ENCODE measurements around the gene IFIH1.

The IFIH1 gene

DNA sequence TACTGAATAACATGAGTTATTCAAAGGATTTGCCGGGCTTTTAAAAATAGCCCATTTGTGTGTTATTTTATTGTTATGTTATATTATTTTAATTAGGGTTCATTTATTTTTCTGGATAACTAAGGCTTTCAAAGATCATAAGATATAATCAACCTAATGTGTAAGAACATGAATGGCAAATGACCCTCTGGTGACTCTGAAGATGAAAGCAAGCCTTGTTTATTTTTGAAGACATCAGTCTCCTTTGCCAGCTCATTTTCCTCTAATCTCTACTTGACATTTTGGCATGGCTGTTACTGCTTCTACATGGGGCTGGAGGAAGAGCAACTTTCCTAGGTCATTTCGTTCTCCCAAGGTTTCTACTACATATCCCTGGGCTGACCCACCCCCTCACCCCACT, 85.8 kb downstream of the IFIH1 start:
- TF ChIP-seq, protein P1, sequence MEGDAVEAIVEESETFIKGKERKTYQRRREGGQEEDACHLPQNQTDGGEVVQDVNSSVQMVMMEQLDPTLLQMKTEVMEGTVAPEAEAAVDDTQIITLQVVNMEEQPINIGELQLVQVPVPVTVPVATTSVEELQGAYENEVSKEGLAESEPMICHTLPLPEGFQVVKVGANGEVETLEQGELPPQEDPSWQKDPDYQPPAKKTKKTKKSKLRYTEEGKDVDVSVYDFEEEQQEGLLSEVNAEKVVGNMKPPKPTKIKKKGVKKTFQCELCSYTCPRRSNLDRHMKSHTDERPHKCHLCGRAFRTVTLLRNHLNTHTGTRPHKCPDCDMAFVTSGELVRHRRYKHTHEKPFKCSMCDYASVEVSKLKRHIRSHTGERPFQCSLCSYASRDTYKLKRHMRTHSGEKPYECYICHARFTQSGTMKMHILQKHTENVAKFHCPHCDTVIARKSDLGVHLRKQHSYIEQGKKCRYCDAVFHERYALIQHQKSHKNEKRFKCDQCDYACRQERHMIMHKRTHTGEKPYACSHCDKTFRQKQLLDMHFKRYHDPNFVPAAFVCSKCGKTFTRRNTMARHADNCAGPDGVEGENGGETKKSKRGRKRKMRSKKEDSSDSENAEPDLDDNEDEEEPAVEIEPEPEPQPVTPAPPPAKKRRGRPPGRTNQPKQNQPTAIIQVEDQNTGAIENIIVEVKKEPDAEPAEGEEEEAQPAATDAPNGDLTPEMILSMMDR (IDR thresholded peaks at IDR 0.05; ENCODE audit: low read depth, low read length) = no peak
- DNase-seq (ENCODE audit: extremely low read depth, low read depth) = no peak

DNA sequence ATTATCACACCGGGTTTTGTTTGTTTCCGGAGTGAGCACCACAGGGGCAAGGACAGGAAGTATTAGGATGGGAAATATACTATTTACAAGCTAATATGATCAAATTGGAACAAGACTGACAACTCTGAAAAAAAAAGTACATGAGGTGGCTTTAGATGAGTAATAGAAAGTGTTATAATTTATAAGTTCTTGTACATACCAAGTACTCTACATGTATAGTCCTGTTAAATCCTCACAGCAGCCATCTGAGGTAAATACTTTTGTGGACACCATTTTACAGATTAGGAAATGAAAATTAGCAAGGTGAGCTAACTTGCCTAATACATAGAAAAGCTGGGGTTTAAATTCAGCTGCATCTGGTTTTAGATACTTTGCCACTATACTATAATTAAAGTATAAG, 86.5 kb downstream of the IFIH1 start:
- TF ChIP-seq, protein P1 (IDR thresholded peaks at IDR 0.05; ENCODE audit: low read depth, low read length) = no peak
- no peak for DNase-seq (ENCODE audit: extremely low read depth, low read depth)

DNA sequence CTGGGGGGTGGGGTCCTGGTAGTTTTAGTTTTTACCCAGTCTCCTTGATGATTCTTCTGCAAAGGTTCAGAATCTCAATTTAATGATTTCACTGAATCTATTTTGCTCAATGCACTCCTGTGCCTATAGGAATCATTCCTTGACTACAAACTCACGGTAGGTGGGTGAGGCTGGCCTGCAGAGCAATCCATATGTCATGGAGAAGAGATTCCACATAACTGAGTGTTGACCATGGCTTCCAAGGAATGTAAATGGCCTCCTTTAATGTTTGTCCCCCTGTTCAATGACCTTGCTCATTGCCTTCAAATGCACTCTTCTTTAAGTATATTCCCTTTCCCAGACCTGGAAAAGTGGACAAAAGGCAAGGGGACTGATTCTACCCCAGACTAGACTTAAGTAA, 87.7 kb downstream of the IFIH1 start:
- DNase-seq (ENCODE audit: extremely low read depth, low read depth) = no peak
- TF ChIP-seq, protein P1 (IDR thresholded peaks at IDR 0.05; ENCODE audit: low read depth, low read length) = no peak

DNA sequence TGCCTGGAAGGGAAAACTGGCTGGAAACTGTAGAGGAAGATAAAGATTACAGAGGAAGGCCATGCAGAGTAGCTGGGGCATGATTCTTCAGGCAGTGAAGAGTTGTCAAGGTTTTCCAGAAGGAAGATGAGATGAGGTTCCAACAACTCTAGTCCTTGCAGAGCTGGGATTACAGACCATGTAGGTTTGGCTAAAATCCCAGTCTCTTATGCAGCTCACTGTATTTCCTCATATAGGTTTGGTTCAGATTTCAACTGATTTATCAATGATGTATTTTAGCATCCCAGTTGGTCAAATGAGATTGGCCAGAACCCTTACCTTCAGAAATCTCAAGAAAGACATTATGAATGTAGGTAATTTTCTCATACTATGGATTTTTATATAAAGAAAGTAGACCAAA, 91.6 kb downstream of the IFIH1 start:
- TF ChIP-seq, protein P1 (IDR thresholded peaks at IDR 0.05; ENCODE audit: low read depth, low read length) = no peak
- no peak for DNase-seq (ENCODE audit: extremely low read depth, low read depth)

DNA sequence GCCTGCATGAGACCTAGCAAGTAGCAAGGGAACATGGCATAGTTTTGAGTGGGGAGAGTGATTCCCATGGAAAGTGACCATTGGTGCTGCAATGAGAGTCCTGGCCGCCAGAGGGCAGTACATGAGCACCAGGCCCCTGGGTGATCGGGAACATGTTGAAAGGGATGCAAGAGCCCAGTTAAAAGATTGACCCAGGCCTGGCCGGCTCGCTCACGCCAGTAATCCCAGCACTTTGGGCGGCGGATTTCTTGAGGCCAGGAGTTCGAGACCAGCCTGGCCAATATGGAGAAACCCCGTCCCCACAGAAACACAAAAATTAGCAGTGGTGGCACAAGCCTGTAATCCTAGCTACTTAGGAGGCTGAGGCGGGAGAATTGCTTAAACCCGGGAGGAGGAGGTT, 97.4 kb downstream of the IFIH1 start:
- DNase-seq (ENCODE audit: extremely low read depth, low read depth) = no peak
- TF ChIP-seq, protein P1 (IDR thresholded peaks at IDR 0.05; ENCODE audit: low read depth, low read length) = peak; percentile 62

DNA sequence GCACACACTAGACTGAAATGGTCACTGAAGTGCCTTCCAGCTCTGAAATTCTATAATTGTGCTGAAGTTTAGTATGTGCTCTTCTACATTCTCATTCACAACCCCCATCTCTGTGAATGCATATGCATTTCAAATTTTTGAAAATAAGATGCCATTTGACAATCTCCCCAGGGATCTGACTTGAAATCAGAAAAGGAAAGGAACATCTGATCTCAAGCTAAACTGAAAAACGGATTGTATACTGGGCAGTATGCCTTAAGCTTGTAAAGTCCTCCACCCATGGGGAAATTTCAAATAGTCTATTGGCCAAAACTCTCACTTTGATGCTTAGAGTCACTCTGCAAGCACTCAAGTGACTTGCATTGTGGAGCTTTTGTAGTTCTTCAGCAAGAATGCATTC, 98.1 kb downstream of the IFIH1 start:
- TF ChIP-seq, protein P1 (IDR thresholded peaks at IDR 0.05; ENCODE audit: low read depth, low read length) = no peak
- DNase-seq (ENCODE audit: extremely low read depth, low read depth) = no peak

DNA sequence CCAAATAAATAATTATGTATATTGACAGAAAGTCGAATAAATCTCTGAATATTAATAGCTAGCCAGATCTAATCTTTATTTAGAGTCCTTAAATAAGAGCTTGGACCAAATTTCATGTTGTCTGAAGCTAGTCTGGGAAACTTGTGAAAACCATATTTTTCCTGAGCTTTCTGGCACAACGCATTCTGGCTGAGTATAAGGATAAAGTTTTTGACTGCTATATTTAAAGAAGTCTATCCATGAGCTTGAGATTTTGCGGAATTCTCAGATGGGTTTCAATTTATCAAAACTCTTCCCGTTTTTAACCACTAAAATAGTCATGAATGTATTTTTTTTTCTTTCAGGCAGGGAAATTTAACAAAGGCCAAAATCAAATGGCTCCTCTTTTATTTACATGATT, 99.1 kb downstream of the IFIH1 start:
- no peak for DNase-seq (ENCODE audit: extremely low read depth, low read depth)
- TF ChIP-seq, protein P1 (IDR thresholded peaks at IDR 0.05; ENCODE audit: low read depth, low read length) = no peak
